ENCODE measurements around the gene SCN2A.

SCN2A gene

GRCh38 chr2:165432234-165432966 is 193.2 kb downstream of the SCN2A start:
- Histone ChIP-seq H4K20me1 (ENCODE audit: low read depth, low read length) (no peaks in the 10 kb centered on the region), H3K9me3 (ENCODE audit: insufficient read depth, low read length) (no peaks in the 10 kb centered on the region), H3K36me3 (ENCODE audit: low read length) (no peaks in the 10 kb centered on the region), H3K79me2 (ENCODE audit: insufficient read depth, low read length) (no peaks in the 10 kb centered on the region), H3K27me3 (ENCODE audit: low read length) (no peaks in the 10 kb centered on the region), H3K27ac (ENCODE audit: low read depth, low read length) (no peak overlapping the region), H2AFZ (ENCODE audit: low read depth, low read length, severe bottlenecking) (no peak overlapping the region), H3K4me3 (ENCODE audit: insufficient read depth, low read length, poor library complexity, severe bottlenecking) (no peak overlapping the region), H3K9me2 (replicated peaks; ENCODE audit: insufficient read depth, low read length) (no peaks in the 10 kb centered on the region), H3K4me2 (ENCODE audit: low read depth, low read length, poor library complexity, severe bottlenecking) (no peak overlapping the region), H3F3A (ENCODE audit: insufficient read depth) (no peaks in the 10 kb centered on the region), H3K9ac (ENCODE audit: low read length) (no peak overlapping the region)
- TF ChIP-seq CTCF (IDR thresholded peaks at IDR 0.05; ENCODE audit: insufficient read depth, low read length, poor library complexity, severe bottlenecking) (no peak), EZH2phosphoT487 (conservative IDR thresholded peaks at IDR 0.05; ENCODE audit: low read length) (no peak)

DNA sequence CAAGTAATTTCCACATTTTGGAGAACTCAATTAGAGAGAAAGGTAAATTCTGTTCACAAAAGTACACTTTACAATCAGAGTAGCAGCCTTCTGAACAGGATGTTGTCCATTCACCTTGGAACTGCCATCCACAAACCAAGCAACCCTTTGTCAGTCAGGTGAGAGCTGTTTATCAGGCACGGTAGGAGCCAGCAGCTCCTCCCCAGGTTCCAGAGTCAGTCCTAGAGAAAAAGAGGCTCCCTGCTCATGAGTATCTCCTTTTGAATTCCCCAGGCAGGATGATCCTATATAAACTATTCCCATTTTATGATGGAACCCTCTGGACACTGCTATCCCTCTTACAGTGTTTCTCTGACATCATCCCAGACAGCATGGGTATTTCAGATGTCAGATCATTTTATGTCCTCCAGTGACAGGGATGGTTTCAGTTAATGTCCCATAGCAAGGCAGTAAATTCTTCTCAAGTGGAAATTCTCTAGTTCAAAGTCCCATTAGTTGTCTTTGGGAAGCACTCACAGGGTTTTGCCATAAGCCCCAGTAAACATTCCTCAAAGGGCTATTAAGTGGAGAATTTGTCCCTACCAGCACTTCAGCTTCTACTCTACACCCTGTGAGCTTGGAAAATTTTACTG is 195.8 kb downstream of the SCN2A start:
- Histone ChIP-seq H3K4me2 (ENCODE audit: low read depth, low read length, poor library complexity, severe bottlenecking) (no peak overlapping the region), H3K4me3 (ENCODE audit: insufficient read depth, low read length, poor library complexity, severe bottlenecking) (no peak overlapping the region), H3K9me2 (replicated peaks; ENCODE audit: insufficient read depth, low read length) (no peaks in the 10 kb centered on the region), H3K27ac (ENCODE audit: low read depth, low read length) (no peak overlapping the region), H3K9me3 (ENCODE audit: insufficient read depth, low read length) (no peaks in the 10 kb centered on the region), H3K79me2 (ENCODE audit: insufficient read depth, low read length) (no peaks in the 10 kb centered on the region), H3K36me3 (ENCODE audit: low read length) (no peaks in the 10 kb centered on the region), H3K9ac (ENCODE audit: low read length) (no peak overlapping the region), H3F3A (ENCODE audit: insufficient read depth) (no peaks in the 10 kb centered on the region), H4K20me1 (ENCODE audit: low read depth, low read length) (no peaks in the 10 kb centered on the region), H2AFZ (ENCODE audit: low read depth, low read length, severe bottlenecking) (no peak overlapping the region), H3K27me3 (ENCODE audit: low read length) (no peaks in the 10 kb centered on the region)
- TF ChIP-seq EZH2phosphoT487 (conservative IDR thresholded peaks at IDR 0.05; ENCODE audit: low read length) (no peak), CTCF (IDR thresholded peaks at IDR 0.05; ENCODE audit: insufficient read depth, low read length, poor library complexity, severe bottlenecking) (no peak)

DNA sequence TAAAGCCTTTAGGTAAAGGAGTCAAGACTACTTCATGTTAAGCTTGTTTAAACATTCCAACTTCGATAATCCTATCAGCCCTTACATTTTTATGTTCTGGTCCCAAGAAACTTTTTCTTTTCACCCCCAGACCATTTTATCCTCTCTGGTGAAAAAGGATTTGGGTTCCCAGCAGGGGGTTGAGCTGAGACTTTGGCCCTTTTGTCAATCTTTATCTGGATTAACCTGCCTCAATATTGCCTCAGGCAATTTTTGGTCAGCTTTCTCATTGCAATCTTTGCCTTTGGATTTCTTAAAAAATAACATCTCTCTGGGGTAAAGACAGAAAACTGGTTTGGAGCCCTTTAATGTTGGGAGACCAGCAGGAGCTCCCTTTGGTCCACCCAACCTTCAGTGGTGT is 196.4 kb downstream of the SCN2A start:
- Histone ChIP-seq H3K27me3 (ENCODE audit: low read length) (no peaks in the 10 kb centered on the region), H3K36me3 (ENCODE audit: low read length) (no peaks in the 10 kb centered on the region), H3F3A (ENCODE audit: insufficient read depth) (no peaks in the 10 kb centered on the region), H3K4me3 (ENCODE audit: insufficient read depth, low read length, poor library complexity, severe bottlenecking) (no peak overlapping the region), H3K4me2 (ENCODE audit: low read depth, low read length, poor library complexity, severe bottlenecking) (no peak overlapping the region), H3K9ac (ENCODE audit: low read length) (no peak overlapping the region), H3K79me2 (ENCODE audit: insufficient read depth, low read length) (no peaks in the 10 kb centered on the region), H4K20me1 (ENCODE audit: low read depth, low read length) (no peaks in the 10 kb centered on the region), H3K9me2 (replicated peaks; ENCODE audit: insufficient read depth, low read length) (no peaks in the 10 kb centered on the region), H3K9me3 (ENCODE audit: insufficient read depth, low read length) (no peaks in the 10 kb centered on the region), H3K27ac (ENCODE audit: low read depth, low read length) (no peak overlapping the region), H2AFZ (ENCODE audit: low read depth, low read length, severe bottlenecking) (no peak overlapping the region)
- TF ChIP-seq CTCF (IDR thresholded peaks at IDR 0.05; ENCODE audit: insufficient read depth, low read length, poor library complexity, severe bottlenecking) (no peak), EZH2phosphoT487 (conservative IDR thresholded peaks at IDR 0.05; ENCODE audit: low read length) (no peak)

Measured in SU-DHL-6 (cell line).